GM12874 (cell line): Measurements from ENCODE around the gene LPP.

Experiments used
- TF ChIP-seq, protein P1 (sequence below): IDR thresholded peaks from 2 replicates; pipeline ENCODE4 v1.5.1; 2011; ENCODE audit warnings: low read depth, mild to moderate bottlenecking, control low read depth, low read length, moderate library complexity; ENCODE audit not compliant: insufficient read depth

Gene LPP

DNA sequence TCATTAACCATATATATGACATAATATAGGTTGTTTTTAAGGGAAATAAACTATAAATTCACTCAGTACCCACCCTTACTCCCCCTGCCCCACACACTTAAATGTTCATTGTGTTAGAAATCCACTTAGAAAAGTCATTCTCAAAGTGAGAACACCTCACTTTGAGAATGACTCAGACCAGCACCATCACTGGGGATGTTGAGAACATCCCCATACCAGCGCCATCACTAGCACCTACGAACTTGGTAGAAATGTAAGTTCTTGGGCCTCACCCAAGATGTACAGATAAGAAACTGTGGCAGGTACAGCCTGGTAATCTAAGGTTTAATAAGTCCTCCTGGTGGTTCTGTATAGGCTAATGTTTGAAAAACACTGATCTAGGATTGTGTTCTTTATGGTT, 362.6 kb downstream of the LPP start:
- TF ChIP-seq, protein P1, sequence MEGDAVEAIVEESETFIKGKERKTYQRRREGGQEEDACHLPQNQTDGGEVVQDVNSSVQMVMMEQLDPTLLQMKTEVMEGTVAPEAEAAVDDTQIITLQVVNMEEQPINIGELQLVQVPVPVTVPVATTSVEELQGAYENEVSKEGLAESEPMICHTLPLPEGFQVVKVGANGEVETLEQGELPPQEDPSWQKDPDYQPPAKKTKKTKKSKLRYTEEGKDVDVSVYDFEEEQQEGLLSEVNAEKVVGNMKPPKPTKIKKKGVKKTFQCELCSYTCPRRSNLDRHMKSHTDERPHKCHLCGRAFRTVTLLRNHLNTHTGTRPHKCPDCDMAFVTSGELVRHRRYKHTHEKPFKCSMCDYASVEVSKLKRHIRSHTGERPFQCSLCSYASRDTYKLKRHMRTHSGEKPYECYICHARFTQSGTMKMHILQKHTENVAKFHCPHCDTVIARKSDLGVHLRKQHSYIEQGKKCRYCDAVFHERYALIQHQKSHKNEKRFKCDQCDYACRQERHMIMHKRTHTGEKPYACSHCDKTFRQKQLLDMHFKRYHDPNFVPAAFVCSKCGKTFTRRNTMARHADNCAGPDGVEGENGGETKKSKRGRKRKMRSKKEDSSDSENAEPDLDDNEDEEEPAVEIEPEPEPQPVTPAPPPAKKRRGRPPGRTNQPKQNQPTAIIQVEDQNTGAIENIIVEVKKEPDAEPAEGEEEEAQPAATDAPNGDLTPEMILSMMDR: no peak

DNA sequence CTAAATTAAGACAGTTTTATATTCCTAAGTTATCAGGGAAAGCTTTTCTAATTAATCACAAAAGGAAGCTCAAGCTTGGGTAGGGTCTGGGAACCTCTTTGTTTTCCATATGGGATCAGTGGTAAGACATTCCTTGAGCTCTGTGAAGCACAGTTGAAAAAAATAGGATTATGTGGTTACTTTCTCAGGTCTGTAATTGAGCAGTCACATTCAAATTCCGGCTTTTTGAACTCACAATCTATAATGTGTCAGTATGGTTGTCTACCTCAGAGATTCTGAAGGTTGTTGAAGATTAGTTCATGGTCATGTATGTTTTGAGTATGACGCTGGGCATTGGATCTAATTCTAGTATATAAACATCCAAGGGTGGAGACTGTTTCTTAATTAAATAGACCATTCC, 364.5 kb downstream of the LPP start:
- TF ChIP-seq, protein P1: no peak

DNA sequence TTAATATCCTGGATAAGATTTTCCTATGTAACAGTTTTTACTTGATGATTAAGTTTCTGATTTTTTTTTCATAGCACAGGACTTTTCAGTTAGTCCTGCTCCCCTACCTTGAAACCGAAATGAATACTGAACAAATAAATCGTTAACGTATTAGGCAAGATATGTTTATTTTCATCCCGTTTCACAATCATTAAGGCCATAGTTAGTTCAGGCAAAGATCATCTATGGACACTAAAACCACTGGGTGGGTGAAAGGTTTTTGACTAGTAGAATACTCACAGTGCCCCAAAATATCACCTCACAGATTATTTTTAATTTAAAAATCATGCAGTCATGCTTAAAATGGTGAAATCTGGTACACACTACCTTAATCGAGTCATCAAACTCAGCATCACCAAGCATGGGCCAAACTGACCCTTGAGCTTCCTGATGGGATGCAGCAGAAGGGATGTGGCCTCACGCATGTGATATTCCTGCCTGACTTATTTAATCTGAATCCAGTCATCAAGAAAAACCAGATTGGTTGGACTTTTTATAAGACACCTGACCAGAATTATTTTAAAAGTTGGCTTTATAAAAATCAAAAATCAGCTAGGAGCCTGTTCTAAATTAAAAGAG, 365.0 kb downstream of the LPP start:
- TF ChIP-seq, protein P1: no peak

DNA sequence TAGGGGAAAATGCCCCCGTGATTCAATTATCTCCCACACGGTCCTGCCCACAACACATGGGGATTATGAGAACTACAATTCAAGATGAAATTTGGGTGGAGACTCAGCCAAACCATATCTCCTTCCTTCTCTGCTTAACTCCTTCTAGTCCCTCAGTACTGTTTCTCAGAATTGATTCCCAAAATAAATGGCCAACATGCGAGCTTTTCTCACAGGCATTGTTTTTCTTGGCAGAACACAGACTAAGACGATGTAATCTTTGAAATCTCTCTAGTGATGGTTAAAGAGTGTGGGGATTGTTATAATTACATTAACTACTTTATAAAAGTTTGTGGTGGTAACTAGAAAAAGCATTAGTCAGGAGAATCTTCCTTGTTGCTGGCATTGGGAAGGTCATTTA, 366.5 kb downstream of the LPP start:
- TF ChIP-seq, protein P1: no peak

DNA sequence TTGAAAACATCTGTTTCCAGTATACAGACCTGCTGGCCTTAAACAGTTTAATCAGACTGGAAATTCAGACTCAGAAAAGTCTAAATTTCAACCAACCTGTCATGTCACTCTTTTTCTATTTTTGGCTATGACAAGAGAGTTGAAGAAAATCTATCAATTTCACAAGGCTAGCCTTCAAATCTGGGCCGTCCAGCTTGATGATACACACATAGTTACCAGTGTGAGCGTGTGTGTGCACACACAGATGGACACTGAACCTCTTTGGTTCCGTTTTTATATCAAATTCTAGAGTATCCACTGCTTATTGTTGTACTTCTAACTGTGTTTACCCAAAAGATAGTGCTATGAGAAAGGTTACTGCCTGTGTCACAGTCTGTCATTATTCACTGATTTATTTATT, 368.2 kb downstream of the LPP start:
- TF ChIP-seq, protein P1: no peak

DNA sequence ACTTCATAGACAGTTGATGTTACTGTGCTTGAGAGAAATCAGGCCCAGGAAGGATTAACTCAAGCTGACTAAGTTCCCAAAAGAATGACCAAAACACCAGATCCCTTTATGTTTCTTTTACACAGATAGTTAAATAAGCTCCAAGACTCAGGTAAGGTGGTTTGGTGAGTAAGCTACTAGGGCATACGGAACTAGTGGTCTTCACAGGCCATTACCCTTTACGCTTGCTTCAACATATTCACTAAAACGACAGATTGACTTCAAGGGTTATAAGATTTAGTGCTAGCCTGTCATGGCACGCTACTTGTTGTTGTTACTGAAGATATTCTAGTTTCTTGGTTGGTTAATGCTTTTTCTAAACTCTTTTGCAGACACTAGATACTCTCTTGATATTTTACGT, 369.3 kb downstream of the LPP start:
- TF ChIP-seq, protein P1: no peak

DNA sequence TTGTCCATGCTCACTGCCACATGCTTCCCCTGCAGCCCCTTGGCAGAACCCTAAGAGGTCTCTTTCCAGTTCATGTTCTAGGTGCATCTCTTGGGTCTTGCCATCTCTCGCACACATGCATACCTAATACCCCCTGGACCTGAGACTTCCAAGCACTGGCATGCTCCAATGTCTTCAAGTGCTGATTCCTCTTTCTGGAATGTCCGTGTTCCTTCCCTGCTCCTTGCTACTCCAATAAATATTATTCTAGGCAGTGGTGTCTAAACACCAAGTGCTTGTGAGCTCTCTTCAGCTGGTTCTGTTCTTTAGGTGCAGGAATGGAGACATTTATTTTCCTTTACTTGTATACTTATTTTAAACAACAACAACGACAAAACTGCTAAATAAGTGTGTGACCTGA, 370.1 kb downstream of the LPP start:
- TF ChIP-seq, protein P1: no peak
